Panc1 (cell line): ENCODE data around the gene CARNS1. TPM values are rescaled to one million over a fixed set of nuclear protein-coding genes. Genes with fewer than 3 reads are reported as not detected.

Source experiments
- ATAC-seq: fragments of 200-7000 bp; cut with Tn5 transposase; 2 replicates; pipeline ENCODE4 v1.9.1; 2020; ENCODE audit warnings: mild to moderate bottlenecking, moderate library complexity
- BruUV-seq: library from RNA; stranded (reverse); fragments of 400-500 nt; replicated peaks from 2 replicates; lab custom pipeline; 2021; lab: Mats Ljungman, UMichigan
- CTCF ChIA-PET: fragments of 300-600 bp; sonication (Branson Sonifier 250); formaldehyde crosslinking; loops from one replicate; lab custom pipeline; 2022; ENCODE audit warnings: antibody characterized with exemption; lab: Charles Lee
- POLR2A ChIA-PET: fragments of 300-600 bp; sonication (Branson Sonifier 250); formaldehyde crosslinking; loops from one replicate; lab custom pipeline; 2022; ENCODE audit warnings: antibody characterized with exemption; lab: Charles Lee
- DNase-seq: peaks from one replicate; pipeline ENCODE4 v3.0.0-alpha.2; 2010; ENCODE audit warnings: low read depth, low spot score
- H3K27ac ChIP-seq: 2 replicates; pipeline ENCODE4 v1.5.1; 2011; ENCODE audit warnings: mild to moderate bottlenecking, low read length, inconsistent platforms
- H3K27me3 ChIP-seq: fragments of 200-500 bp; sonication (Bioruptor generic); 2 replicates; pipeline ENCODE4 v1.6.0; 2014; ENCODE audit warnings: low read length, inconsistent platforms; ENCODE audit not compliant: control insufficient read depth, insufficient read depth
- H3K36me3 ChIP-seq: fragments of 200-500 bp; sonication (Bioruptor generic); 2 replicates; pipeline ENCODE4 v1.5.1; 2014; ENCODE audit warnings: inconsistent platforms, mild to moderate bottlenecking, low read length, moderate library complexity; ENCODE audit not compliant: control insufficient read depth, insufficient read depth
- H3K4me1 ChIP-seq: 2 replicates; pipeline ENCODE4 v1.5.1; 2011; ENCODE audit warnings: inconsistent platforms, mild to moderate bottlenecking, low read length, moderate library complexity; ENCODE audit not compliant: control insufficient read depth, insufficient read depth
- H3K4me3 ChIP-seq, 2 experiments: 2 replicates each; pipeline ENCODE4 v1.5.1; 2011 to 2012; ENCODE audit warnings: low read depth in 2 of 2, low read length in 2 of 2, mild to moderate bottlenecking in 2 of 2, inconsistent platforms in 1 of 2, moderate library complexity in 1 of 2
- H3K9me3 ChIP-seq: fragments of 200-500 bp; sonication (Bioruptor generic); 2 replicates; pipeline ENCODE4 v1.5.1; 2014; ENCODE audit warnings: low read depth, mild to moderate bottlenecking, inconsistent platforms, low read length, moderate library complexity; ENCODE audit not compliant: control insufficient read depth, insufficient read depth
- CTCF ChIP-seq: fragments of 450-650 bp; IDR thresholded peaks from 2 replicates; pipeline ENCODE4 v1.5.1; 2017; ENCODE audit warnings: mild to moderate bottlenecking
- POLR2AphosphoS5 ChIP-seq: IDR thresholded peaks from 2 replicates; pipeline ENCODE4 v1.6.1; 2012; ENCODE audit warnings: mild to moderate bottlenecking, low read depth, low read length, moderate library complexity
- REST ChIP-seq, 2 experiments: IDR thresholded peaks; 2 replicates each; pipeline ENCODE4 v1.6.1; 2011 to 2012; ENCODE audit warnings: low read depth in 2 of 2, control low read depth in 1 of 2, low read length in 1 of 2, mild to moderate bottlenecking in 1 of 2, moderate library complexity in 1 of 2; ENCODE audit not compliant: insufficient read depth in 1 of 2
- SIN3A ChIP-seq: IDR thresholded peaks from 2 replicates; pipeline ENCODE4 v1.6.1; 2012; ENCODE audit warnings: low read depth, mild to moderate bottlenecking, low read length, moderate library complexity, borderline replicate concordance; ENCODE audit not compliant: insufficient read depth
- TCF7L2 ChIP-seq: IDR thresholded peaks from 2 replicates; pipeline ENCODE4 v1.6.1; 2011; ENCODE audit warnings: mild to moderate bottlenecking, low read depth, low read length, inconsistent platforms
- in situ Hi-C: cut with HindIII; loops from 2 replicates; pipeline ENCODE4 v1.10.0; 2016; ENCODE audit warnings: low sequenced_read_pairs, low pct_unique_long_range_greater_than_20kb
- intact Hi-C: fragments of 100-400 bp; cut with micrococcal nuclease; formaldehyde crosslinking; loops from one replicate; pipeline ENCODE4 v1.10.0; 2022; ENCODE audit not compliant: unreplicated experiment
- total RNA-seq: library from RNA; stranded (reverse); gene quantifications from one replicate; pipeline ENCODE4 v1.2.1, GENCODE V29; 2021; ENCODE audit not compliant: unreplicated experiment

The CARNS1 gene
- total RNA-seq, 1 experiment from 2014 or later: 1.0 TPM

GRCh38 chr11:67408437-67409200 is 6.9 kb upstream of the CARNS1 start:
- intact Hi-C loops: no loop called here
- no peaks in the 10 kb centered on the region for H3K27me3 ChIP-seq
- no peak overlapping the region for H3K4me3 ChIP-seq
- no peak overlapping the region for H3K27ac ChIP-seq
- ChIA-PET POLR2A (interaction anchor here (0.6 to 0.7 kb wide), 2 partner anchors 28 to 57 kb away, joined by 3 to 8 read pairs; no protein-coding TSS in a partner anchor), CTCF (interaction anchor here (0.6 kb wide), 1 partner anchor 51 kb away, joined by 5 read pairs; no protein-coding TSS in a partner anchor)
- TF ChIP-seq SIN3A (no peak), REST (IDR thresholded peaks at IDR 0.05; ENCODE audit: insufficient read depth in 1 of 2, low read depth in 2 of 2, low read length in 1 of 2) (no peak), POLR2AphosphoS5 (no peak), CTCF (no peak), TCF7L2 (no peak)
- BruUV-seq: no TSS peak
- H3K9me3 ChIP-seq: no peaks in the 10 kb centered on the region
- no peak for ATAC-seq
- H3K36me3 ChIP-seq: no peaks in the 10 kb centered on the region
- H3K4me1 ChIP-seq: peaks cover 15% of the 10 kb centered on the region
- in situ Hi-C loops: no loop called here
- no peak for DNase-seq

- H3K9me3 ChIP-seq: no peaks in the 10 kb centered on the region
- H3K4me1 ChIP-seq: peaks cover 15% of the 10 kb centered on the region
- TF ChIP-seq CTCF (no peak), POLR2AphosphoS5 (no peak), REST (IDR thresholded peaks at IDR 0.05; ENCODE audit: insufficient read depth in 1 of 2, low read depth in 2 of 2, low read length in 1 of 2) (no peak), SIN3A (no peak), TCF7L2 (no peak)
- in situ Hi-C loops: no loop called here
- H3K36me3 ChIP-seq: no peaks in the 10 kb centered on the region
- DNase-seq (no peak), ATAC-seq (no peak)
- H3K27me3 ChIP-seq: no peaks in the 10 kb centered on the region
- intact Hi-C loops: no loop called here
- no TSS peak for BruUV-seq
- POLR2A ChIA-PET: no interaction called here
- CTCF ChIA-PET: no interaction called here
- no peak overlapping the region for H3K27ac ChIP-seq
- H3K4me3 ChIP-seq: no peak overlapping the region
Measured at GRCh38 chr11:67409261-67409666, 6.2 kb upstream of the CARNS1 start.
